SK-N-SH (cell line): ENCODE measurements around the gene ARHGAP27. TPM values are rescaled to one million over a fixed set of nuclear protein-coding genes. Genes with fewer than 3 reads are reported as not detected.
A peak's percentile ranks its signal among the peaks of the same experiment; 100 is the strongest.

Experiments
- CTCF ChIA-PET: fragments of 300-600, 350-600 bp; formaldehyde crosslinking; extraction: SDS; loops from one replicate; lab custom pipeline; 2021; lab: Yijun Ruan, JAX
- POLR2A ChIA-PET: fragments of 350-600 bp; sonication (Branson Sonifier 250); formaldehyde crosslinking; extraction: SDS; loops from one replicate; lab custom pipeline; 2020; ENCODE audit warnings: antibody characterized with exemption, inconsistent platforms; lab: Yijun Ruan, JAX
- DNase-seq: peaks from one replicate; pipeline ENCODE4 v3.0.0; 2012
- H2AFZ ChIP-seq: fragments of 200-600 bp; sonication (generic); 2 replicates; pipeline ENCODE4 v1.8.1; 2016; ENCODE audit warnings: antibody characterized with exemption, mild to moderate bottlenecking, low read depth
- H3F3A ChIP-seq: fragments of 200-600 bp; sonication (generic); replicated peaks from 2 replicates; pipeline ENCODE3; 2016; ENCODE audit warnings: antibody characterized with exemption, mild to moderate bottlenecking; ENCODE audit not compliant: insufficient read depth
- H3K27ac ChIP-seq, 2 experiments: fragments of 200-500 bp in 1 of 2; fragments of 200-600 bp in 1 of 2; sonication (Bioruptor generic) in 1 of 2; sonication (generic), shearing (Covaris generic) in 1 of 2; 2 replicates each; pipeline versions ENCODE4 v1.5.1 to v1.6.1; 2014 to 2016; ENCODE audit warnings: low read depth in 2 of 2, inconsistent platforms in 1 of 2, low read length in 1 of 2, mild to moderate bottlenecking in 1 of 2, mixed read lengths in 1 of 2
- H3K27me3 ChIP-seq: fragments of 200-600 bp; sonication (generic), shearing (Covaris generic); 2 replicates; pipeline ENCODE4 v1.6.1; 2016; ENCODE audit warnings: mixed run types; ENCODE audit not compliant: insufficient read depth
- H3K36me3 ChIP-seq, 2 experiments: fragments of 200-500 bp in 1 of 2; fragments of 200-600 bp in 1 of 2; sonication (Bioruptor generic) in 1 of 2; sonication (generic) in 1 of 2; replicated peaks in 1 of 2; 2 replicates each; pipeline versions ENCODE3 to v1.5.1; 2014 to 2016; ENCODE audit warnings: low read length in 1 of 2, mild to moderate bottlenecking in 1 of 2; ENCODE audit not compliant: insufficient read depth in 2 of 2, control insufficient read depth in 1 of 2
- H3K4me1 ChIP-seq, 2 experiments: fragments of 200-500 bp in 1 of 2; fragments of 200-600 bp in 1 of 2; sonication (Bioruptor generic) in 1 of 2; sonication (generic), shearing (Covaris generic) in 1 of 2; 2 replicates each; pipeline versions ENCODE4 v1.5.1 to v1.6.1; 2014 to 2016; ENCODE audit warnings: low read depth in 1 of 2, low read length in 1 of 2, mixed run types in 1 of 2; ENCODE audit not compliant: insufficient read depth in 2 of 2, control insufficient read depth in 1 of 2
- H3K4me2 ChIP-seq: fragments of 200-600 bp; sonication (generic), shearing (Covaris generic); 2 replicates; pipeline ENCODE4 v1.6.1; 2017; ENCODE audit warnings: mixed run types
- H3K4me3 ChIP-seq, 2 experiments: fragments of 200-500 bp in 1 of 2; fragments of 200-600 bp in 1 of 2; sonication (Bioruptor generic) in 1 of 2; sonication (generic), shearing (Covaris generic) in 1 of 2; 2 replicates each; pipeline versions ENCODE4 v1.5.1 to v1.8.1; 2014 to 2016; ENCODE audit warnings: low read depth in 2 of 2, inconsistent platforms in 1 of 2, low read length in 1 of 2, mild to moderate bottlenecking in 1 of 2, mixed read lengths in 1 of 2, moderate library complexity in 1 of 2
- H3K79me2 ChIP-seq: fragments of 200-600 bp; sonication (generic); 2 replicates; pipeline ENCODE4 v1.8.1; 2017; ENCODE audit warnings: mild to moderate bottlenecking; ENCODE audit not compliant: insufficient read depth
- H3K9ac ChIP-seq: fragments of 200-600 bp; sonication (generic); 2 replicates; pipeline ENCODE4 v1.6.1; 2017; ENCODE audit warnings: mixed run types
- H3K9me2 ChIP-seq: fragments of 200-600 bp; sonication (generic); 2 replicates; pipeline ENCODE4 v1.6.1; 2017; ENCODE audit warnings: mixed run types
- H3K9me3 ChIP-seq: fragments of 200-600 bp; sonication (generic); 2 replicates; pipeline ENCODE4 v1.6.1; 2017; ENCODE audit warnings: mixed run types, mild to moderate bottlenecking, moderate library complexity
- H4K20me1 ChIP-seq: fragments of 200-600 bp; sonication (generic); 2 replicates; pipeline ENCODE4 v1.6.1; 2017; ENCODE audit warnings: mild to moderate bottlenecking, mixed run types; ENCODE audit not compliant: insufficient read depth
- ELF1 ChIP-seq: IDR thresholded peaks from 2 replicates; pipeline ENCODE4 v1.4.0; 2012
- EP300 ChIP-seq, 2 experiments: IDR thresholded peaks; 2 replicates each; pipeline versions ENCODE4 v1.4.0 to v1.6.1; 2012; ENCODE audit warnings: borderline replicate concordance in 1 of 2, low read depth in 1 of 2, low read length in 1 of 2
- GATA2 ChIP-seq: sonication (generic); formaldehyde crosslinking; IDR thresholded peaks from 2 replicates; pipeline ENCODE4 v1.5.0; 2020; ENCODE audit warnings: mild to moderate bottlenecking, missing genetic modification reagents
- IRF3 ChIP-seq: fragments of 150-350 bp; IDR thresholded peaks from 2 replicates; pipeline ENCODE4 v1.6.1; 2016; ENCODE audit warnings: mild to moderate bottlenecking, low read depth, low read length
- NRF1 ChIP-seq: IDR thresholded peaks from 2 replicates; pipeline ENCODE4 v1.6.1; 2012; ENCODE audit warnings: low read depth, mild to moderate bottlenecking, low read length
- POLR2AphosphoS5 ChIP-seq: IDR thresholded peaks from 2 replicates; pipeline ENCODE4 v1.6.1; 2012; ENCODE audit warnings: low read depth, low read length
- RFX5 ChIP-seq: IDR thresholded peaks from 2 replicates; pipeline ENCODE4 v1.6.1; 2012; ENCODE audit warnings: mild to moderate bottlenecking, improper control_type of control experiment, low read length
- TCF12 ChIP-seq: IDR thresholded peaks from 2 replicates; pipeline ENCODE4 v1.4.0; 2012
- TEAD4 ChIP-seq: IDR thresholded peaks from 2 replicates; pipeline ENCODE4 v1.4.0; 2012; ENCODE audit warnings: mild to moderate bottlenecking, borderline replicate concordance; ENCODE audit not compliant: insufficient read depth
- YY1 ChIP-seq: IDR thresholded peaks from 2 replicates; pipeline ENCODE4 v1.4.0; 2012; ENCODE audit warnings: low read depth, mild to moderate bottlenecking
- WGBS: methylation state at CpG from one replicate; pipeline ENCODE4 v1.1.6; 2017; ENCODE audit warnings: low lambda C conversion rate; 5-methylcytosine and 5-hydroxymethylcytosine counted together
- polyA plus RNA-seq, 3 experiments: library from polyadenylated mRNA; depleted of rRNA; stranded (reverse); fragments of >200 nt; gene quantifications; 2 replicates each; pipeline ENCODE4 v1.2.3, GENCODE V29; 2012

Gene ARHGAP27
- polyA plus RNA-seq, 1 of the 3 experiments (the other 2 are of a cell fraction) = 2.1 TPM

GRCh38 chr17:45366691-45367090 is 66.0 kb downstream of the ARHGAP27 start:
- peak; percentile 9 for DNase-seq
- no peaks in the 10 kb centered on the region for H3K9me3 ChIP-seq
- H3F3A ChIP-seq = peaks cover 30% of the 10 kb centered on the region
- no peaks in the 10 kb centered on the region for H4K20me1 ChIP-seq
- no peaks in the 10 kb centered on the region for H3K36me3 ChIP-seq
- no peaks in the 10 kb centered on the region for H3K27me3 ChIP-seq
- no peak overlapping the region for H3K4me3 ChIP-seq
- ChIA-PET POLR2A (interaction anchor here (1.3 kb wide), 1 partner anchor 126 kb away, joined by 3 read pairs; no protein-coding TSS in a partner anchor), CTCF (interaction anchor here (2.1 kb wide), 1 partner anchor 18 kb away, joined by 13 read pairs; no protein-coding TSS in a partner anchor)
- H3K4me2 ChIP-seq = no peak overlapping the region
- no peak overlapping the region for H2AFZ ChIP-seq
- no peak overlapping the region for H3K27ac ChIP-seq
- no peak overlapping the region for H3K9ac ChIP-seq
- no peaks in the 10 kb centered on the region for H3K9me2 ChIP-seq
- 92% methylated on average over 4 of the region's 6 CpGs for WGBS
- TF ChIP-seq TCF12 (no peak), TEAD4 (no peak), YY1 (no peak), IRF3 (no peak)
- no peaks in the 10 kb centered on the region for H3K79me2 ChIP-seq
- H3K4me1 ChIP-seq = peaks cover 0 to 15% of the 10 kb centered on the region in 2 experiments; a peak in 2 of 4 replicates

GRCh38 chr17:45366049-45366448 is 66.6 kb downstream of the ARHGAP27 start:
- WGBS = 94% methylated on average over 3 of the region's 3 CpGs
- Histone ChIP-seq H4K20me1 (no peaks in the 10 kb centered on the region), H3K27ac (no peak overlapping the region), H3K27me3 (no peaks in the 10 kb centered on the region), H3K9me2 (no peaks in the 10 kb centered on the region), H3K36me3 (no peaks in the 10 kb centered on the region), H3K9me3 (no peaks in the 10 kb centered on the region), H3K79me2 (no peaks in the 10 kb centered on the region), H3K4me2 (no peak overlapping the region), H3K4me1 (peaks cover 0 to 11% of the 10 kb centered on the region in 2 experiments; a peak in 2 of 4 replicates), H3F3A (peaks cover 24% of the 10 kb centered on the region), H2AFZ (no peak overlapping the region), H3K9ac (no peak overlapping the region), H3K4me3 (no peak overlapping the region)
- CTCF ChIA-PET = interaction anchor here (2.1 kb wide), 1 partner anchor 19 kb away, joined by 13 read pairs; no protein-coding TSS in a partner anchor
- no peak for TF ChIP-seq EP300 (IDR thresholded peaks at IDR 0.05; ENCODE audit: borderline replicate concordance in 1 of 2, low read depth in 1 of 2, low read length in 1 of 2)
- no peak for TF ChIP-seq RFX5
- no peak for TF ChIP-seq ELF1
- no peak for TF ChIP-seq GATA2 (CRISPR knock-in tag)
- TF ChIP-seq POLR2AphosphoS5 = no peak
- TF ChIP-seq NRF1 = no peak
- TF ChIP-seq TEAD4 = no peak
- TF ChIP-seq IRF3 = no peak
- no peak for DNase-seq
- POLR2A ChIA-PET = interaction anchor here (1.3 kb wide), 1 partner anchor 125 kb away, joined by 3 read pairs; no protein-coding TSS in a partner anchor
